GM13977 (cell line): Measurements from ENCODE around the gene ANKRD40.
"Not testable (repeated sequence)": the region's sequence is repeated elsewhere in the genome, so short reads cannot be mapped to it uniquely, and the experiment has no call there.

ENCODE experiments used
- DNase-seq: peaks from one replicate; pipeline ENCODE4 v3.0.0; 2012; ENCODE audit warnings: low spot score
- CTCF ChIP-seq: IDR thresholded peaks from 2 replicates; pipeline ENCODE4 v1.5.1; 2012; ENCODE audit warnings: mild to moderate bottlenecking, control low read depth; ENCODE audit not compliant: insufficient read depth; ENCODE audit errors: extremely low read depth, missing control alignments
- in situ Hi-C: fragments of 300-500 bp; cut with MboI; formaldehyde crosslinking; loops from one replicate; pipeline ENCODE4 v1.12.0; 2022; ENCODE audit warnings: low sequenced_read_pairs, low pct_unique_long_range_greater_than_20kb, mixed read lengths, inconsistent platforms; ENCODE audit not compliant: unreplicated experiment

Gene ANKRD40

GRCh38 chr17:50710650-50711049, 2.9 kb upstream of the ANKRD40 start:
- in situ Hi-C loops, result no loop called here
- DNase-seq, result no peak
- TF ChIP-seq CTCF, result no peak

DNA sequence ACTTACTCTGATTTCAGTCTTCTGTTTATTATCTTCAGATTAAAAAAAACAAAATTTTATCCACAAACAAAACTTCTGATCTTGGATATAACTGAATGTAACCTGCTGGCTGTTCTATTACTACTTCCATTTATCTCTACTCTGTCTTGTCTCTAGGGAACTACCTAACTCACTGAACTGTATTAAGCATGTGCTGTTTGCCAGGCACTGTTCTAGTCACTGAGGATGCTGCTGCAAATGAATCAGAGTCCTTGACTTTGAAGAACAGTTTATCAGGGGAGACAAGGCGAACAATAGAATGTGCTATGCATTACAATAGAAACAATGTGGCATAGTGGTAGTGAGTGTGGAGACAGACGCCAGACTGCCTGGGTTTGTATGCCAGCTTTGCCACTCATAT, 2.3 kb upstream of the ANKRD40 start:
- no peak for TF ChIP-seq CTCF
- in situ Hi-C loops, result no loop called here
- DNase-seq, result no peak

DNA sequence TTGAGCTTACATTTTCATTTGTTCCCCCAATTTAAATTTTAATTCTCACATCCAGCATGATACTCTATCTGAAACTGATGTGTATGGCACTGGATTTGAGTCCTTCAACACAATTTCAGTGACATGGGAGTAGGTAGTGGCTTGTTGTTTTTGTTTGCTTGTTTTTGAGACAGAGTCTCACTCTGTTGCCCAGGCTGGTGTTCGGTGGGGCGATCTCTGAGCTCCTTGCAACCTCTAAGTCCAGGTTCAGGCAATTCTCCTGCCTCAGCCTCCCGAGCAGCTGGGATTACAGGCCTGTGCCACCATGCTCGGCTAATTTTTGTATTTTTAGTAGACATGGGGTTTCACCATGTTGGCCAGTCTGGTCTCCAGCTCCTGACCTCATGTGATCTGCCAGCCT, 1.3 kb upstream of the ANKRD40 start:
- in situ Hi-C loops, result not testable (repeated sequence)

DNA sequence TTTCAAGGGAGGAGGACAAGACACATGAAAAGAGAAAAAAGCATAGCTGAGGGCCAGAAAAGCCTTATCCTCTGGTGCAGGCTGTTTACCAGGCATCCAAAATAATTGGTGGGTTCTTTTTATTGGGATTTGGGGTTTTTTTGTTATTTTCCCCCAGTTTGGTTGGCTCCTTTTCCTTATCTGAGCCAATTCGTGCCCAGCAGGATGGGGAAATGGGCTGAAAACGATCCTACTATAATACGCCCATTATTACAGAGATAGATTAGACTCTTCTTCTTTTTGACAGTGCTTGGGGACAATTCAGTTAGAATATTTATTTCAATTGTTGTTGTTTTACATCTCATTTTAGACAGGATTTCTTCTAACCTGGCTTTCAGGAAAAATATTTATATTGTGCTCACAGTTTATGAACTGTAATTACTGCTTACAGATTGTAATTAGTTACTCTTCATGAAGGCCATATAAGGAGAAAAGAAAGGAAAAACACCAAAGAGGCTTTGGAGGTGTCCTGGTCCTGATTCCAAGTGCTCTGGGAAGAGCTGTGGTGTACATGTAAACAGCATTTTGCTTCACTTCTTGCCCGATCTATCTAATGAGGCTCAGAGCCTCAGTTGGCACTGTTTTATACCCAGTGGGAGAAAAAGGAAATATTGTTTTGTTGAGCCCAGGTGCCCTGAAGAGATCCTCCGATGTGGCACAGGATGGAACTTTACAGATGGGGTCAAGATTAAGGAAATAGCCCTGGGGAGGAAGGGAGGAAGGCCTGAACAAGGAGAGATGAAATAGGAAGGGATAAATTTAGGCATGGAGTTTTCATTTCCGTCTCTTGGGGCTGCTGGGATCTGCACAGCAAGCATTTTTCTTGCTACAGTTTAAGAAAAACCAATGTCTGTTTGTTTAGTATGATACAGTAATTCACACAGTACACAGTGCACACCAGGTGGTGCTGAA, 611 bp upstream of the ANKRD40 start:
- TF ChIP-seq CTCF, result peak; percentile 3
- in situ Hi-C loops, result no loop called here
- no peak for DNase-seq

More for the DNA sequence above, 1.3 kb upstream of the ANKRD40 start:
- not testable (repeated sequence) for DNase-seq

- in situ Hi-C loops, result no loop called here
- DNase-seq, result no peak
- TF ChIP-seq CTCF, result no peak
Observed at GRCh38 chr17:50703162-50703561, 4.6 kb downstream of the ANKRD40 start.

- in situ Hi-C loops, result no loop called here
- no peak for DNase-seq
- TF ChIP-seq CTCF, result no peak
Observed at GRCh38 chr17:50699410-50699809, 8.3 kb downstream of the ANKRD40 start.

GRCh38 chr17:50697663-50698272, 9.9 kb downstream of the ANKRD40 start:
- no peak for DNase-seq
- TF ChIP-seq CTCF, result no peak
- in situ Hi-C loops, result no loop called here
